Measurements from ENCODE around the gene ATAD1. TPM values are rescaled to one million over a fixed set of nuclear protein-coding genes. Genes with fewer than 3 reads are reported as not detected.

The ATAD1 gene
- total RNA-seq, 1 donor, result 43.8 TPM

DNA sequence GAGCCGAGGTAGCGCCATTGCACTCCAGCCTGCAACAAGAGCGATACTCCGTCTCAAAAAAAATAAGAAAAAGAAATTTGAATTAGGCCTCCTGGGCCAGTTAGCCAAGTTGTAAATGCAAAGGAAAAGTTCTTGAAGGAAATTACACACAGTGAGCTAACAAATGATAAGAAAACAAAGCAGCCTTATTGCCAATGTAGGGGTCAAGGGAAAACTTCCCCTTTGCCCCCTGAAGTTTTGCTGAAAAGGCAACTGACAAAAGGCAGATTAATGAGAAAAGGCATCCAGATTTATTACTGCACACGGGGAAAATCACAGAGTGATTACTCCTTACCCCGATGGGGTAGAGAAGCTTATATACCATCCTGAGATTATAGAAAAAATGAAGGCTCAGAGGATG, 88.1 kb downstream of the ATAD1 start:
- H3K4me1 ChIP-seq (ENCODE audit: insufficient read depth, low read length), result no peaks in the 10 kb centered on the region
- no peak for DNase-seq (ENCODE audit: insufficient read length, low spot score, missing footprints)
- H3K4me3 ChIP-seq (ENCODE audit: insufficient read depth, low read length), result no peak overlapping the region

DNA sequence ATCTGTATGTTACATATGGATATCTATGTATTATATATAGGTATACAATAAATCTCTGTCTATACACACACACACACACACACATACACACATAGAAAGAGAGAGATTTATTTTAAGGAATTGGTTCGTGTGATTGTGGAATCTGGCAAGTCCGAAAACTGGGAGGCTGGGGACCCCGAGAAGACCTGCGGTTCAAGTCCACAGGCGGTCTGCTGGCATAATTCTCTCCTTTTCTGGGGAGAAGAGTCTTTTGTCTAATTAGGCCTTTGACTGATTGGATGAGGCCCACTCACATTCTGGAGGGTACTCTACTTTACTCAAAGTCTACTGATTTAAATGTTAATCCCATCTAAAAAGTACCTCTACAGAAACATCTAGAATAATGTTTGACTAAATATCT, 93.2 kb downstream of the ATAD1 start:
- peaks cover 52% of the 10 kb centered on the region for H3K36me3 ChIP-seq (ENCODE audit: insufficient read depth, low read length)
- no peaks in the 10 kb centered on the region for H3K79me2 ChIP-seq (ENCODE audit: insufficient read depth, low read length)
- no peaks in the 10 kb centered on the region for H3K27me3 ChIP-seq (ENCODE audit: insufficient read depth, low read length)
- no peaks in the 10 kb centered on the region for H3K4me1 ChIP-seq (ENCODE audit: insufficient read depth, low read length)
- H3K9me3 ChIP-seq (ENCODE audit: low read depth, low read length), result no peaks in the 10 kb centered on the region
- no peak overlapping the region for H3K4me2 ChIP-seq (ENCODE audit: insufficient read depth, low read length)
- TF ChIP-seq CTCF (IDR thresholded peaks at IDR 0.05; ENCODE audit: extremely low read depth, low read depth, low read length), result no peak
- H3K4me3 ChIP-seq (ENCODE audit: insufficient read depth, low read length), result no peak overlapping the region
- no peak overlapping the region for H3K27ac ChIP-seq (ENCODE audit: low read depth, low read length)
- no peak for DNase-seq (ENCODE audit: insufficient read length, low spot score, missing footprints)
- no peaks in the 10 kb centered on the region for H4K20me1 ChIP-seq (ENCODE audit: insufficient read depth, low read length)
- H2AFZ ChIP-seq (ENCODE audit: low read length), result no peak overlapping the region

More for the DNA sequence above, 88.1 kb downstream of the ATAD1 start:
- H2AFZ ChIP-seq (ENCODE audit: low read length), result no peak overlapping the region
- TF ChIP-seq CTCF (IDR thresholded peaks at IDR 0.05; ENCODE audit: extremely low read depth, low read depth, low read length), result no peak
- no peak overlapping the region for H3K4me2 ChIP-seq (ENCODE audit: insufficient read depth, low read length)
- no peaks in the 10 kb centered on the region for H3K27me3 ChIP-seq (ENCODE audit: insufficient read depth, low read length)
- peaks cover 50% of the 10 kb centered on the region for H3K36me3 ChIP-seq (ENCODE audit: insufficient read depth, low read length)
- no peaks in the 10 kb centered on the region for H4K20me1 ChIP-seq (ENCODE audit: insufficient read depth, low read length)
- H3K27ac ChIP-seq (ENCODE audit: low read depth, low read length), result no peak overlapping the region
- no peaks in the 10 kb centered on the region for H3K9me3 ChIP-seq (ENCODE audit: low read depth, low read length)
- H3K79me2 ChIP-seq (ENCODE audit: insufficient read depth, low read length), result no peaks in the 10 kb centered on the region

DNA sequence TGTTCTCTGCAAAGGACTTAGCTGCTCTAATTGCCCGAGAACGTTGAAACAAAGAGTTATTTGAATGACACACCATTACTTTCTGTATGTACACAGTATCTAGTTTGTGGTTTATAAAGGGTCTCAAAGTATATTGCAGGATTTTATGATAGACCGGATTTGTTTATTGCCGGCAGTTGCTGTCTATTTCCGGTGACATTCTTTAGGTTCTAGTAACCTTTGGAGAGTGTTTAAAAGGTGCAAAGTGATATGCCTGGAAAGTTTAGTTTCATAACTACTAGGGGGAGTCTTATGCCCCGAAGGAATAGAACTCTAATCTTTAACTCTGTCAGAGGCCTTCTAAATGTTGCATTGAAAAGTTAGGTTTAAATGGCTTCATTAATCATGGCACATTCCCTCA, 94.5 kb downstream of the ATAD1 start:
- Histone ChIP-seq H3K27me3 (ENCODE audit: insufficient read depth, low read length) (no peaks in the 10 kb centered on the region), H3K9me3 (ENCODE audit: low read depth, low read length) (no peaks in the 10 kb centered on the region), H3K36me3 (ENCODE audit: insufficient read depth, low read length) (peaks cover 51% of the 10 kb centered on the region), H2AFZ (ENCODE audit: low read length) (no peak overlapping the region), H3K79me2 (ENCODE audit: insufficient read depth, low read length) (no peaks in the 10 kb centered on the region), H3K4me1 (ENCODE audit: insufficient read depth, low read length) (no peaks in the 10 kb centered on the region), H3K27ac (ENCODE audit: low read depth, low read length) (no peak overlapping the region), H4K20me1 (ENCODE audit: insufficient read depth, low read length) (no peaks in the 10 kb centered on the region), H3K4me2 (ENCODE audit: insufficient read depth, low read length) (no peak overlapping the region), H3K4me3 (ENCODE audit: insufficient read depth, low read length) (no peak overlapping the region)
- no peak for TF ChIP-seq CTCF (IDR thresholded peaks at IDR 0.05; ENCODE audit: extremely low read depth, low read depth, low read length)
- no peak for DNase-seq (ENCODE audit: insufficient read length, low spot score, missing footprints)

- H4K20me1 ChIP-seq (ENCODE audit: insufficient read depth, low read length), result no peaks in the 10 kb centered on the region
- no peak for DNase-seq (ENCODE audit: insufficient read length, low spot score, missing footprints)
- no peak overlapping the region for H3K4me3 ChIP-seq (ENCODE audit: insufficient read depth, low read length)
- peaks cover 50% of the 10 kb centered on the region for H3K36me3 ChIP-seq (ENCODE audit: insufficient read depth, low read length)
- H3K4me1 ChIP-seq (ENCODE audit: insufficient read depth, low read length), result no peaks in the 10 kb centered on the region
- no peak overlapping the region for H3K4me2 ChIP-seq (ENCODE audit: insufficient read depth, low read length)
- no peaks in the 10 kb centered on the region for H3K9me3 ChIP-seq (ENCODE audit: low read depth, low read length)
- no peak overlapping the region for H2AFZ ChIP-seq (ENCODE audit: low read length)
- no peaks in the 10 kb centered on the region for H3K79me2 ChIP-seq (ENCODE audit: insufficient read depth, low read length)
- no peak overlapping the region for H3K27ac ChIP-seq (ENCODE audit: low read depth, low read length)
- H3K27me3 ChIP-seq (ENCODE audit: insufficient read depth, low read length), result no peaks in the 10 kb centered on the region
- TF ChIP-seq CTCF (IDR thresholded peaks at IDR 0.05; ENCODE audit: extremely low read depth, low read depth, low read length), result no peak
These were observed 95.3 kb downstream of the ATAD1 start for GRCh38 chr10:87722716-87723115.

Measured in osteoblast (primary cell).